ENCODE data around the gene SERTM2. TPM values are rescaled to one million over a fixed set of nuclear protein-coding genes. Genes with fewer than 3 reads are reported as not detected.

The SERTM2 gene
- total RNA-seq, 3 donors from 2014 or later (not counting 1 experiment from before 2014, with no cell fraction given), result not detected

DNA sequence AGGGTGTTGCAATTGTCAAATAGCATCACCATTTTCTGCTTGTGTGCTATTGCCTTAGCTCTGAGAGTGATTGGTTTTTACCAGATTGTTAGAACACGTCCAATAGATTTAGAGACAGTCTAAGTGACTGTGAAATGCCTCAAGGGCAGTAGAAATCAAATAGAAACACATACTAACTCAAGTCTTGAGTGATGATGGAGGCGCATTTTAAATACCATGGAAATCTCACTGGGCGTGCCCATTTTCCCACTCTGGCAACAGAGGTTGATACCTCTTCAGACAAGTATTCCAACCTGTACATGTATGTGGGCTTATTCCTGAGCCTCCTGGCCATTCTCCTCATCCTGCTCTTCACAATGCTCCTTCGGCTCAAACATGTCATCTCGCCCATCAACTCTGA lies 7.2 kb downstream of the SERTM2 start:
- intact Hi-C loops (cut with micrococcal nuclease), result no loop called here
- no peaks in the 10 kb centered on the region for H3K36me3 ChIP-seq (ENCODE audit: control insufficient read depth, insufficient read depth, low read length)
- Mint-ChIP-seq H3K4me3 (no peak overlapping the region), H3K9me3 (peaks cover 0 to 2% of the 10 kb centered on the region in 2 donors), H3K27ac (no peak overlapping the region), H3K4me1 (no peaks in the 10 kb centered on the region), H3K27me3 (ENCODE audit: low read depth in 2 of 2) (peaks cover 0 to 9% of the 10 kb centered on the region in 2 donors), H3K36me3 (no peaks in the 10 kb centered on the region)
- no peaks in the 10 kb centered on the region for H3K9me3 ChIP-seq (ENCODE audit: control insufficient read depth, insufficient read depth, low read length)
- DNase-seq, result no peak
- 94% methylated on average over 3 of the region's 5 CpGs for WGBS (ENCODE audit: insufficient coverage)
- H3K4me1 ChIP-seq (ENCODE audit: control insufficient read depth, insufficient read depth, low read length), result no peaks in the 10 kb centered on the region
- ATAC-seq, result no peak
- no peak overlapping the region for H3K4me3 ChIP-seq (ENCODE audit: low read length)
- no peak overlapping the region for H3K27ac ChIP-seq (ENCODE audit: low read length)
- TF ChIP-seq, protein P1, sequence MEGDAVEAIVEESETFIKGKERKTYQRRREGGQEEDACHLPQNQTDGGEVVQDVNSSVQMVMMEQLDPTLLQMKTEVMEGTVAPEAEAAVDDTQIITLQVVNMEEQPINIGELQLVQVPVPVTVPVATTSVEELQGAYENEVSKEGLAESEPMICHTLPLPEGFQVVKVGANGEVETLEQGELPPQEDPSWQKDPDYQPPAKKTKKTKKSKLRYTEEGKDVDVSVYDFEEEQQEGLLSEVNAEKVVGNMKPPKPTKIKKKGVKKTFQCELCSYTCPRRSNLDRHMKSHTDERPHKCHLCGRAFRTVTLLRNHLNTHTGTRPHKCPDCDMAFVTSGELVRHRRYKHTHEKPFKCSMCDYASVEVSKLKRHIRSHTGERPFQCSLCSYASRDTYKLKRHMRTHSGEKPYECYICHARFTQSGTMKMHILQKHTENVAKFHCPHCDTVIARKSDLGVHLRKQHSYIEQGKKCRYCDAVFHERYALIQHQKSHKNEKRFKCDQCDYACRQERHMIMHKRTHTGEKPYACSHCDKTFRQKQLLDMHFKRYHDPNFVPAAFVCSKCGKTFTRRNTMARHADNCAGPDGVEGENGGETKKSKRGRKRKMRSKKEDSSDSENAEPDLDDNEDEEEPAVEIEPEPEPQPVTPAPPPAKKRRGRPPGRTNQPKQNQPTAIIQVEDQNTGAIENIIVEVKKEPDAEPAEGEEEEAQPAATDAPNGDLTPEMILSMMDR (IDR thresholded peaks at IDR 0.05), result no peak
- no peaks in the 10 kb centered on the region for H3K27me3 ChIP-seq (ENCODE audit: control insufficient read depth, insufficient read depth, low read length)

DNA sequence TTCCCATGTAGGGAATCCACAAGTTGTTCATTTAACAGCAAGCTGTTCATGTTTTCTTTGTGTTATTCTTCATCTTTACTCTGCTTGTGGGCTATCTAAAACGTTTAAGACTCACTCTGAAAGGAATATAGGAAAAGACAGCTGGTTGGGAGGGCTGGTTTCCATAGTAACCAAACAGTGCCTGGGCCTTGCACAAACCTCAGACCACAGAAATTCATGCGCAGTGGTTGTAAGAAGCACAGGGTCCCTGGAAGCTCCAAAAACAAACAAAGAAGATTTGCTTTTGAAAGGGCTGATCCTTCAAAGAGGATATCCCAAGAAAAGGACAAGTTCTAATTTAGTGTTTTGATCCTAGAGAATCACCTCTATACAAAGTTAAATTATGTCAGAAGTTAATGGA lies 7.8 kb downstream of the SERTM2 start:
- Mint-ChIP-seq H3K36me3 (no peaks in the 10 kb centered on the region), H3K27me3 (ENCODE audit: low read depth in 2 of 2) (peaks cover 0 to 9% of the 10 kb centered on the region in 2 donors), H3K4me1 (no peaks in the 10 kb centered on the region), H3K4me3 (no peak overlapping the region), H3K9me3 (peaks cover 0 to 3% of the 10 kb centered on the region in 2 donors), H3K27ac (no peak overlapping the region)
- H3K27ac ChIP-seq (ENCODE audit: low read length), result no peak overlapping the region
- intact Hi-C loops (cut with micrococcal nuclease), result no loop called here
- 0% methylated on average over 1 of the region's 2 CpGs for WGBS (ENCODE audit: insufficient coverage)
- no peak overlapping the region for H3K4me3 ChIP-seq (ENCODE audit: low read length)
- no peak for DNase-seq
- TF ChIP-seq, protein P1 (IDR thresholded peaks at IDR 0.05), result no peak
- H3K27me3 ChIP-seq (ENCODE audit: control insufficient read depth, insufficient read depth, low read length), result no peaks in the 10 kb centered on the region
- no peaks in the 10 kb centered on the region for H3K9me3 ChIP-seq (ENCODE audit: control insufficient read depth, insufficient read depth, low read length)
- ATAC-seq, result no peak
- no peaks in the 10 kb centered on the region for H3K36me3 ChIP-seq (ENCODE audit: control insufficient read depth, insufficient read depth, low read length)
- H3K4me1 ChIP-seq (ENCODE audit: control insufficient read depth, insufficient read depth, low read length), result no peaks in the 10 kb centered on the region

DNA sequence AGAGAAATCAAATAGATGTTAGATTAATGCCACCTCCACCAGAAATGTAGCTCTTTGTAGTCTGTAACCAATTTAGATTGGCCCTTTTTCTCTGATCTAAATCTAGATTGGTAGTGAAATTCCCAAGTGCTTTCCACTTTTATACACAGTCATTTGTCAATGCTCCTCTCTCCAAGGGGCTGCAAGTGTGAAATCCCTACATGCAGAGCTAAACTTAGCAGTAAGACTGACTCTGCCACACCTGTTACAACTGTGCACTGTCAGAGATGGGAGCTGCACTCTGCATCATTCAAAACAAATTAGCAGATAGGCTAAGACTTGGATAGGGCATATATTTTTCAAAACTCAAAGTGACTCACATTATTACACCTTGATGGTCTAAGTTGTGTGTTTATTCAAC lies 9.1 kb downstream of the SERTM2 start:
- no peaks in the 10 kb centered on the region for H3K27me3 ChIP-seq (ENCODE audit: control insufficient read depth, insufficient read depth, low read length)

DNA sequence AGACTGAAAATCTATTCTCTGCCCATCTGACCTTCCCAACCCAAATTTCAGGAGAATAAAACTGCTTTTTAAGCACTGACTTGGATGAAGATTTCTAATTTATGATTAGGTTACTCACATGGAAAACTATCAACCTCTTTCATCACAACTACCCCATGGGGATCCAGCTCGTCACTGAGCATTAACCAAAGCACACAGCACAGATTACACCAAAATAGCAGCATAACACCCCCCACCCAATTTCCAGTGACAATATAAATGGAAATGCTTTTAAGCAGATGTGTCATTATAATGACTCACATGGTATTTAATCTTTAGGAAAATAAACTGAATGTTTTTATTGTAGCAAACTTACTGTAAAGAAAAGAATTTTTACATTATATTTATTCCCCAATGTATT lies 9.7 kb downstream of the SERTM2 start:
- no CpG with 5 or more reads among the region's 1 CpG for WGBS (ENCODE audit: insufficient coverage)
- Histone ChIP-seq H3K9me3 (ENCODE audit: control insufficient read depth, insufficient read depth, low read length) (no peaks in the 10 kb centered on the region), H3K27me3 (ENCODE audit: control insufficient read depth, insufficient read depth, low read length) (no peaks in the 10 kb centered on the region), H3K4me3 (ENCODE audit: low read length) (no peak overlapping the region), H3K27ac (ENCODE audit: low read length) (no peak overlapping the region), H3K4me1 (ENCODE audit: control insufficient read depth, insufficient read depth, low read length) (no peaks in the 10 kb centered on the region), H3K36me3 (ENCODE audit: control insufficient read depth, insufficient read depth, low read length) (no peaks in the 10 kb centered on the region)
- Mint-ChIP-seq H3K27me3 (ENCODE audit: low read depth in 2 of 2) (peaks cover 0 to 9% of the 10 kb centered on the region in 2 donors), H3K27ac (no peak overlapping the region), H3K4me3 (no peak overlapping the region), H3K36me3 (no peaks in the 10 kb centered on the region), H3K9me3 (peaks cover 0 to 3% of the 10 kb centered on the region in 2 donors), H3K4me1 (no peaks in the 10 kb centered on the region)
- ATAC-seq (no peak), DNase-seq (no peak)
- TF ChIP-seq, protein P1 (IDR thresholded peaks at IDR 0.05), result no peak
- intact Hi-C loops (cut with micrococcal nuclease), result no loop called here

More for the DNA sequence above, 9.1 kb downstream of the SERTM2 start:
- Histone ChIP-seq H3K36me3 (ENCODE audit: control insufficient read depth, insufficient read depth, low read length) (no peaks in the 10 kb centered on the region), H3K4me3 (ENCODE audit: low read length) (no peak overlapping the region), H3K9me3 (ENCODE audit: control insufficient read depth, insufficient read depth, low read length) (no peaks in the 10 kb centered on the region), H3K4me1 (ENCODE audit: control insufficient read depth, insufficient read depth, low read length) (no peaks in the 10 kb centered on the region), H3K27ac (ENCODE audit: low read length) (no peak overlapping the region)
- no peak for ATAC-seq
- DNase-seq, result no peak
- TF ChIP-seq, protein P1 (IDR thresholded peaks at IDR 0.05), result no peak
- H3K4me3 Mint-ChIP-seq, result no peak overlapping the region
- peaks cover 0 to 9% of the 10 kb centered on the region in 2 donors for H3K27me3 Mint-ChIP-seq (ENCODE audit: low read depth in 2 of 2)
- intact Hi-C loops (cut with micrococcal nuclease), result no loop called here
- peaks cover 0 to 3% of the 10 kb centered on the region in 2 donors for H3K9me3 Mint-ChIP-seq
- no peaks in the 10 kb centered on the region for H3K4me1 Mint-ChIP-seq
- H3K27ac Mint-ChIP-seq, result no peak overlapping the region
- H3K36me3 Mint-ChIP-seq, result no peaks in the 10 kb centered on the region
